ENCODE measurements around the gene NOTCH2.

NOTCH2 gene

DNA sequence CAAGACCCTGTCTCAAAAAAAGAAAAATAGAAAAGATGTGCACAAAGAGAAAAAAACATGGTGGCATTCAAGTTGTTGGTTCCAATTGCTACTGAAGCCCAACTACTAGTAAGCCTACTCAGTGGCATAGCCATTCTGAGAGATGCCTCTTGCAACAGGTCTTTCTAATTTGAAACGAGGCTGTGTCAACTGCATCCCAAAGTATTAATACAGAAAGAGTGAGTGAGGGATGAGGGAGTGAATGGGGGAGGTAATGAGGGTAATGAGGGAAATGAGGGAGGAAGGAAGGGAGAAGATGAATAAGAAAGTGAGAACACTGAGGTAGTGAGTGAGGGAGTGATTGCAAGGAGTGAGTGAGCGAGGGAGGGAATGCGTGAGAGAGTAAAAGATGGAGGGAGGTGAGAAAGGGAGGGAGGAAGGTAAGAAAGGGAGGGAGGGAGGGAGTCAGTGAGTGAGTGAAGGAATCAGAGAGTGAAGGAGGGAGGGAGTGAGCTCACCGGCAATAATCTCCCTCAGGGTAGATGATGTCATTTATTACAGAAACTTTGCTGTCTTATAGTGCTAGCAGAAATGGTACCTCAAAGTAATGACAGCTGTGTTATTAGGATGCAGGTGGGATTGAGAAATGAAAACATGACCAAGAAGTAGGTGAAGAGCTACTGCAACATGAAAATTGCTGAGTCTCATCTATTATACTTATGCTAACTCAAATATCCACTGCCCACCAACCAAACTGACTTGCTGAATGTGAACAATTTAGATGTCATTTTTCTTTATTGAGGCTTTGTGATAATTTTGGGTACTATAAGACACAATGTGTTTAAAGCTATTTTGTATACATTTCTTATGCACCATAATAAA lies 97.5 kb downstream of the NOTCH2 start:
- DNase-seq: no peak

DNA sequence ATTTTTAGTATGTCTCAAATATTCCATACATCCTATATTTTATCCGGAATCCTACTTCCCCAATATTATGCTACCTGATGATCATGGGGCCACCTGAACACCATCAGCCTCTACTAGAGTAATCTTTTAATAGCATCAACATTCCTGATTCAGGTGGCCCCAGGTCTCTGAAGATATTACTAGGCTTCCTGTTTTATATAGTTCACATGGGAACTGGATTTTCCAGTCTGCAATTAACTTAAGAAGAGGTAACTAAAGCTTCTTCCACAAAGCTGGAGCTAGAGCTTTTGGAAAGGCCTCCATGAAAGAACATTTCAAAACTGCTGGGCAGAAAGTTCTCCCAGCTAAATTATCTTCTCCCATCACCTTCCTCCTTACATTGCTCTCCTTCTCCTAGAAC lies 100.9 kb downstream of the NOTCH2 start:
- DNase-seq: no peak

DNA sequence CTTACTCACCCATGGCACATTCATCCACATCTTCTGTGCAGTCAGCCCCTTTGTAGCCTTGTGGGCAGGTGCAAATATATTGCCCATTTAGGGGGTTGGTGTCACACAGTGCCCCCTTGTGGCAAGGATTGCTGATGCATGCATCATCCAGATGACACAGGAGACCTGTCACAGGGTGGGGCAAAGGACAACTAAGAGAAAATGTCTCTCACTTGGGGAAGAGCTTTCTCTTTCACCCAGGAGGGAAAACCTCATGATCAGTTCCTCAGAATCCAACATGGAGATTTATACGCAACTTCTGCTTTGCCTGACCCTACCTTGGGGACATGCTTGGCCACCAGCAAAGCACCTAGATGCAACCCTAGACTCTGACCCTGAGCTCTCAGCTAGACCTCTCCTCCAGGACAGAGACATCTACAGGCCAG lies 101.4 kb downstream of the NOTCH2 start:
- peak; percentile 73 for DNase-seq

DNA sequence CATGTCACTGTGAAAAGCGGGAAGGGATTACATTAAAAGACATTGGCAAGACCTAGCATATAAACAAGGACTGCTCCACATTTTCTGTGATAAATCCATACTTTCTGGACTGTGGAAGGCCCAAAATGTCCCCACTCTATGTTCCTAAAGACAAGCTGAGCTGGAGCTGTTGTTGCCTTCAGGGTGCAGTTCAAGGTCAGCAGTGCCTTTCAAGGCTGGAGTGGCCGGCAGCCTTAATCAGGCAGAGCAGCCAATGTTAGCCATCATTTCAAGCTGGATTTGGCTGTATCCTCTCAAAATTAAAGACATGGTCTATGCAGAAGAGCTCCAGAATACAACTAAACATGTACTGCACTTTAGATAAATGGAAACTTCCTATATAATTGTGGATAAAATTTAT lies 102.8 kb downstream of the NOTCH2 start:
- DNase-seq: no peak

DNA sequence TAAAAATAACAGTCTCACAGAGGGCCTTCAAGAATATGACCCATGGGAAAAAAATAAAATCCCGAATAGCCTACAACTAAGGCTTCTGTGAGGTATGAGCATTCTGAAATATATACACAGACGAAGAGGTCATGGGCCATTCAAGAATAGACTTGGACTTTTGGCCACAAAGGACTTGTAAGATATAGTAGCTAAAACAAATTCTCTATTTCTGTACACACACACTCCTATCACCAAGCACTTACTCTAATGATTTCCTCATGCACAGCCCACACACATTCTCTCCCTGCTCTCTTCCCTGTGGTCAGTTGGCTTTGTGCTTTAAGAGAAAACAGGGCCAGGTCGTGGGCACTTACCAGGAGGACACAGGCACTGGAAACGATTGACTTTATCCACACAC lies 103.4 kb downstream of the NOTCH2 start:
- no peak for DNase-seq

DNA sequence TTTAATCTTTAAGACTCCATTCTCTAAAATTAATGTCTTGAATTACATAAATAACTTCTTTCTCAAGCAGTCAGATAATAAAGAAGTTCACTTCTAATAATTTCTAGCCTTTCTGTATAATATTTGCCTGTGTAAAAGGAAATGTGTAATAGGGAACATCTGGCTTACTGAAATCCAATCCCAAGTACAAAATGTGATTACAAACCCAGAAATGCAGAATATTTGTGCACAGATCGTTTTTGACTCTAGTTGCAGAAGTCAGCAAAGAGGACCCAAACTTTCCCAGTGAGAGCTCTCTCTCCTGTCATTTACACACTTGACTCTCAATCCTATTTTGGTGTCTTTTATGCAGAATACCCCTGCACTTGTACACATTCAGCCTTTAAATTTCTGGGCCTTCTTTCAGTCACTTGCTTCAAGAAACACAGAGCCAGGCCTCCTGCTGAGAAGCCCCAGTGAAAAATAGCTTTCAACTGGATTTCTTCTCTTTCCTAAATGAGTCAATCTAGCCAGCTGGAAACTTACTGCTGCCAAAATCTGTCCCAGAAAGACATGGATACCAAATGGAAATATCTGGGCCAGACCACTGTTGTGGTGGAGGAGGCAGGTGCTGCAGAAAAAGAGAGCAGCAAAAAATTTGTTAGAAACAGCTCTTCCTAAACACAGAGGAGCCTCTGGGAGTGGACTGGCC lies 104.6 kb downstream of the NOTCH2 start:
- no peak for DNase-seq

DNA sequence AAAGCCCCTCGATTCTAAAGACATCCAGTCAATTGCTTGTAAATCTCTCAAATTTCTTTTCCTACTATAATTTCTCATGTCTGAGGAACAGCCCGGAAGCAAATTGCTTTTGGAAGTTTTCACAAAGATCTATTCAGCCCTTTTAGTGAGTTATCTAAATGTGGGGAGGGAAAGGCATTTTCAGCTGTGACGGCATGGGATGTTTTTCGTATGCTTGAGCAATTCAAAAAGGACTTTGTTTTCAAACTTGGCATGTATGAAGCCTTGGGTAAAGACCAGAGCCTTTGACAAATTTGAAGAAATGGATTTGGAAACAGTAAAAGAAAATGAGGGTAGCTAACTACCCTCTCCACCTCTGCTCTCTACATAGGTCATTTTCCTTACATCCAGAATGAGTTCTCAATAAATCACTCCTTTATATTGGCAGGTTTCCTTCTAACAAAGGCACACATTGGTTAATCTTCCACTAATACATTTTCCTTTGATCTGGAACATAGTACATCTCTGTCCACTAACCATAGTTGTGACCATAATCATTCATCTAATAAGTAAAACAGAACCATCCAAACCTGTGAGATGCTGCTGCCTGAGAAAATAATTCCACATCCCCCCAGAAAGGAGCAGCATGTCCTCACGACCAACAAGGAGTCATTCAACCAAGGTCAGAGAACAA lies 107.0 kb downstream of the NOTCH2 start:
- DNase-seq: no peak

DNA sequence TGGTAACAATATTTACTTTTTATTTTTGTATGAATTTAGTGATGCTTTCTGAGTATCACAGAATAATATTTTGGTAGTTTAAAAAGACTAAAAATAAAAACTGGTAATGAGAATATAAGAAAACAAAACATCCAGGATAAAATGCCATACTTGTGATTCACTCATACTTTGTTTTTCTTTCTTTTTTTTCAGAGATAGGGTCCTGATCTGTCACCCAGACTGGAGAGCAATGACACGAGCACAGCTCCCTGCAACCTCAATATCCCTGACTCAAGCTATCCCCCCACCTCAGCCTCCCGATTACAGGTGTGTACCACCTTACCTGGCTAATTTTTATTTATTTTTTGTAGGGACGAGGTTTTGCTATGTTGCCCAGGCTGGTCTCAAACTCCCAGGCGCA lies 109.0 kb downstream of the NOTCH2 start:
- no peak for DNase-seq

DNA sequence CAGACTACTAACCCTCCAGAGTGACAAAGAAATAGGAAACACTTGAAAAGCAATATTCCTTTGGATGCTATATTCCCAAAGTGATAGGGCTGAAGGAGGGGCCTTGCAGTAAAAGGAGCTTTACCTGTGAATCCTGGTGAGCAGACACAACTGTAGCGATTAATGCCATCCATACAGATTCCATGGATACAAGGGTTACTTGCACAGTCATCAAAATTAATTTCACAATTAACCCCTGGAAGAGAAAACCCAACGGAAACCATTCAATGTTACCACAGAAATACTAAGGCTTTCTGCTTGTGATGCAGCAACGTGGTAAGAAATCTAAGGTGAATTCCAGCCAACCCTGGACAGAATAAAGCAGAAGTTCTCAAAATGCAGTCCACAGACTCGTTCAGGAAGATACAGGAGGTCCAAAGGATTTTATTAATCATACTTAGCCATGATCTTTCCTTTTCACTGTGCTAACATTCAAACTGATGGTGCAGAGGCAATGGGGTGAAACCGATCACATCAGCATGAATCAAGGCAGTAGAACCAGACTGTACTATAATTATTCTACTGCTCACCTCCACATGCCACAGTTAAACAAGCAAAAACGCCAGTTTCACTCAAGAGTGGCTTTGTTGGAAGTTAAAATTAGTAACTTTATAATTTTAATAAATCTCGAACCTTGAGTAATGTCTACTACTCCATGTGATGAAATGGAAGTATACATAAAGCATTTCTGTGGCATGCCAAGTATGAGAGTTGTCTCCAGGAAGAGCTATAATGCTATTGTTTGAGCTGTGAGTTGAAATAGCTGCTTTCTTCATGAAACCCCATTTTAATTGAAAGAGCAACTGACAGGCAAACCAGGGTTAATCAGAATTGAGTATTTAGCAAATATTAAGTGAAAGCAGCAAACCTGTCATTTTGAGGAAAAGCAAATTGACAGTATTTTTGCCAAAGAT lies 109.9 kb downstream of the NOTCH2 start:
- DNase-seq: no peak

DNA sequence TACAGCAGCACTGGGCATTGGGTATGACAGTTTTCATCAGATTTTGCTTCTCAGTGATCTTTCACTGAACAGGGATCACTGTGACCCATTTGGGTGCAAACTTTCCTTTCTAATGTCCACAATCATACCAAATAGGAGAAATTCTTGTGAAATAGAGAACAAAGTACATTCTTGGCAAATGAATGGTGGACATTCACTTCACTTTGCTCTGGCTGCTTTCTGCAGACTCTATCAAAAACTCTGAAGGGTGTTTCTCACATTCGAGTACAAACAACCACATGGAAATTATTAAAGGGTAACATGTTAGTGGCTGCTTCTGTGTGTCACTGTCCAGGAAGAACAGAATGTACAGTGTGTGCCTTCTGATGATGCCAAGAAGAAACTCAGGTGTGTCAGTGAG lies 111.2 kb downstream of the NOTCH2 start:
- no peak for DNase-seq

DNA sequence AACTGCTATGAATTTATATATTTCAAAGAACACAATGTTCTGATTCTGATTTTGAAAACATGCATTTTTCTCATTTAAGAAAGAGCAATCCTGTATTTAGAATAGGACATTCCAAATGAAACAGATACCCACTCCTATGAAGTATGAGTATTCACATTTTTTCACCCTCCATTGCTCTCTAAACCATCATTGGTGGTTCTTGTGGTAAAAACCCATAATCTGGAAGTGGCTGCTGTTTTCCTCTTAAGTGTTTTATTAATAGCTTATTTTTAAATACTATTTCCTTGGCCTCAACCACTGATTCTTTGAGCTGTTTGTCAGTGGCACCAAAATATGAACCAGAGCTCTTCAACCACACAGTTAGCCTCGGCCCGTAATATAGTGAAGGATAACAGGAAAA lies 113.2 kb downstream of the NOTCH2 start:
- DNase-seq: no peak

DNA sequence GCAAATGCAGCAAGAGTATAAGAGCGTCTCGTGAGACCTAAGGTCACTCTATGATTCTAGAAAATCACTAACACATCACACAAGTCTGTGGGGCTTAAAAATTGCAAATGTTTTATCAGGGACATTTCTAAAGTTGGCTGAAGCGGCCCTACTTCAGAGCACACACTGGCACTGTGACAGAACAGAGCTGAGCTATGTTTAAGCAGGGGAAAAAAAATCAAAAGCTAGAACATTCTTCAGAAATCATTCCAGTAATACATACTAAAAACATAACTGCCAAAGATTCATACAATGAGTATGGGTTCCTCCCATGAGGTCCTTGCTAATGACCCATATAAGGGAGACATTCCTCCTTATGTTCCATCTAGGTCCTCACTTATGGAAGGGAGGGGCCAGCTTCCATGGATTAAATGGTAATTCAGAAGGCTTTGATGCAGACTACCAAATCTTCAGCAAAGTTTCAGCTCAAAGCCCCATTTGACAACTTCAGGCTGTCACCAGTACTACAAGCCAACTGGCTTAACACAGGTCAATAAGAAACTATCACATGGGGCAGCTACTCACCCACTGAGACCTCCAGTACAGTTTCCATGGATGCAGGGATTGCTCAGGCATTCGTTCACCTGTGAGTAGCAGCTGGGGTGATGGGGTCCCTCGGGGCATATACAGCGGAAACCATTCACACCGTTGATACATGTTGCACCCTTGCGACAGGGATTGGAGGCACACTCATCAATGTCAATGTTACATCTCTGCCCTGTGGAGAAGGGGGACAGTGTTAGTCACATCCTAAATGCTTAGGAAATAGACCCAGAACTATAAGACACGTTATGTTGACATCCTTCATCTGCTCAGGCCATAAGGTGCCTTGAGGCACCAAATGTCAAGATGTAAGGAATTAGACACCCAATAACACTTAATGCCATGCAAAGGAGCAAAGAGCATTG lies 114.7 kb downstream of the NOTCH2 start:
- DNase-seq: no peak

DNA sequence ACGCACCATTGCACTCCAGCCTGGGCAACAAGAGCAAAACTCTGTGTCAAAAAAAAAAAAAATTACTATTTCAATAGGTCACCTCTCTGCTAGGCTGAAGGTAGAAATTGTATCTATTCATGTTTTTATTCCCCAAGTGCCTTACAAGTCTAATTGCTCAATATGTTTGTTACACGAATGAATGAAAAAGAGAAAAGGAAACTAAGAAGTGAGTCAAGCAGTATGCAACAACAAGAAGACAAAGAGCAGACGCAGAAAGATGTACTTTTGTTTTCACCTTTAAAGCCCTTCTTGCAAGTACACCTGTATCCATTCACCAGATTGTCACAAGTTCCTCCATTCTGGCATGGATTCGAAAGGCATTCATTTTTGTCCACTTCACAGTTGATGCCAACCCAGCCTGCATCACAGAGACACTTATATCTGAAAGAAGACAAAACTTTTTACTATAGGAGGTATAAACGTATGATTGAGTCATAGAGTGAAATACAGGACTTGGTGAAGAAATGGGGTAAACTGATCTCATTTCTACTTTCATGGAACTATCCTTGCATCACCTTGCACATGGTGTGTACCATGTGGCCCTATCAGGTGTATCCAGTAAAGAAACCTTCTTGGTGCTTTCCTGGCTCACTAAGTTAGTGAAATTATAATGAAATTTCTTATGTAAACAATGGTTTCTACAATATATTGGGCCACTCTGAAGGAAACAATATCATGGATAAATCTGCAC lies 116.0 kb downstream of the NOTCH2 start:
- no peak for DNase-seq

DNA sequence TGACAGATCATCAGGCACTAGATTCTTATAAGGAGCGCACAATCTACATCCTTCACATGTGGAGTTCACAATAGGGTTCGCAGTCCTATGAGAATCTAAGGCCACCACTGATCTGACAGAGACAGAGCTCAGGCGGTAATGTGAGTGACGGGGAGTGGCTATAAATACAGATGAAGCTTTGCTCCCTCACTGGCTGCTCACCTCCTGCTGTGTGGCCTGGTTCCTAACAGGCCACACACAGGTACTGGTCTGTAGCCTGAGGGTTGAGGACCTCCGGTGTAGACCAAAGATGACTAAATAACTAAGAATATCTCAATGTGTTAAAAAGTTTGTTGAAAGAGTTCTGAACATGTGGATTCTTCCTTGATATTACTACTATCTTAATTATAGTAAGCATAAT lies 117.0 kb downstream of the NOTCH2 start:
- no peak for DNase-seq

DNA sequence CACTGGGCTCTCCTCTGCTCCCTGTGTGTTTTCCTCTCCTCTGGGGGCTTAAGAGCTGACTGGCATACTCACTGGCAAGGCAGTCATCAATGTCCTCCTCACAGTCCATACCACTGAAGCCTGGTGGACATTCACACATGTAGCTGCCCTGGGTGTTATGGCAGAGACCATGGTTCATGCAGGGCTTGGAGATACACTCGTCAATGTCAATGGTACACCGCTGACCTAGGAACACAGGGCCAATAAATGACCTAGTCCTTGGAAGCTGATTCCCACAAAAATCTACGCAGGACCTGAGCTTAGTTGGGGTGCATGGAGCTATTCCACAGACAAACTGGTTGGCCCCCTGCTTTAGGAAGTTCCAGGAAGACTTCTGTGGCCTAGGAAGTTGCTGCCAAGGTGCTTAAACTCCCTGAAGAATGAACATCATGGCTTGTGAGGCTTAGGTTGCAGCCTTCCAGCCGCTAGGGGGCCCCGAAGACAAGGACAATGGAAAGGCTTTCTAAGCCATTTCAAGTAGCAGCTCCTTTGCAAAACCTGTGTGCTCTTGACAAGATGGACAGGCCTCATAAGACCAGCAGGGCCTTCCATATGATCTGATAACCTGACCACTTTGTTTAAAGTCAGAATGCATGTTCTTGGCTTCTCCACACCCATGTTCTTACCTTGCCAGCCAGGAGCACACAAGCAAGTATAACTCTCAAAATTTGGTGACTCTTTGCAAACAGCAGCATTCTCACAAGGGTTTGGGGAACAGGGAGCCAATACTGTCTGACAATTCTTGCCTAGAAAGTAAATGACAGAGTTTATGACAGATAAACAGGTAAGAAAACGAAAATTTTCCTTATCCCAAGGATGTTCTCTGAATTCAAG lies 120.9 kb downstream of the NOTCH2 start:
- DNase-seq: peak; percentile 60

DNA sequence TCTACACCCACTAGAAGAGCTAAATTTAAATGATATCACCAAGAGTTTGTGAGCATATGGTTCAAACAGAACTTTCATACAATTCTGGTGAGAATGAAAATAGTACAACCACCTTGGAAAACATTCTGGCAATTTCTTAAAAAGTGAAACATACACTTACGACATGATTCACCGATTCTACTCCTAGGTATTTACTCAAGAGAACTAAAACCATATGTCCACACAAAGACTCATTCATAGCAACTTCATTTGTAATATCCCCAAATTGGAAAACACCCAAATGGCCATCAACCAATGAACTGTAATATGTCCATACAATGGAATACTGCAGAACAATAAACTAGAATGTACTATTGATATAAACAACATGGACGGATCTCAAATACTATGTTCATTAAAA lies 122.0 kb downstream of the NOTCH2 start:
- no peak for DNase-seq

DNA sequence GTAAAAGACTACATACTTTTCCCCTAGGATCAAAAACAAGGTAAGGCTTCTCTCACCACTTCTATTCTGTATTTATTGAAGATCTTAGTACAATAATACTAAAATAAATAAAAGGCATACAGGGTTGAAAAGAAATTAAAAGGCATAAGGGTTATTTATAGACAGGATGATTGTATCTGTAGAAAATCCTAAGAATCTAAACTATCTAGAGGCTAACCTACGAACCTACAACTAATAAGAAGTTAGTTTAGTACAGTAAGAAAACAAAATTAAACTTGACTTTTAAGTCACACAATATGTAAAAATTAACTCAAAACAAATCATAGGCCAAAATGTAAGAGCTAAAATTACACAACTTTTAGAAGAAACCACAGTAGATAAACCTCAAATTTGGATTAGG lies 122.7 kb downstream of the NOTCH2 start:
- DNase-seq: no peak

DNA sequence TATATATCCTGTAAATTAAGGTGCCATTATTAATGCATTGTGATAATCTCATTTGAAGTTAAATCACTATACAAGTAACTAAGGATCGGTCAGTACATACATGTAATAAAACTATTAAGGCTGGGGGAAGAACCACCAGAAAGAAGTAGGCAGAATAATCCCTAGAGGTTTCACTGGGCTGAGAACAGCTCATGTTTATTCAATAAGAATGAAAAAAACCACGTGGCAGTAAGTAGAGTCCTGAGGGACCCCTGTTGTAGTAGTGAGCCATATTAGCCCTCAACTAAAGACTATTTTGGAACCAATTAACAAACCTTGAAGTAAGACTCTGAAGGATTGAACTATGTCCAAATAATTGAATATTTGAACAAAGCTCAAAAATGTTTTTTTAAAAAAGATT lies 126.2 kb downstream of the NOTCH2 start:
- no peak for DNase-seq

DNA sequence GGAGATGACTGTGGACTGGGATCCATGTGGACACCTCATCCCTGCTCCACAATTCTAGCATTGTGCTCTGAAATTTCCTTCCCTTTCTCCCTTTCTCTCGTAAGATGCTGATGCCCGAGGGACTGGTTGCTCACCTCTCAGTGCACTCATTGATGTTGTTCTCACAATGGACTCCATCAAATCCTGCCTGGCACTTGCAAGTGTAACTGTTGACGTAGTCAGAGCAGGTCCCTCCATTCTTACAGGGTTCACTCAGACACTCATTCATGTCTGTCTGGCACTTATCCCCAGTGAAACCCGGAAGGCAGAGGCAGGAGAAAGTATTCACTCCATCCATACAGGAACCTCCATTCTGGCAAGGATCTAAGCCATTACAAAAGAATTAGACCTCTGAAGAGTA lies 128.1 kb downstream of the NOTCH2 start:
- no peak for DNase-seq

DNA sequence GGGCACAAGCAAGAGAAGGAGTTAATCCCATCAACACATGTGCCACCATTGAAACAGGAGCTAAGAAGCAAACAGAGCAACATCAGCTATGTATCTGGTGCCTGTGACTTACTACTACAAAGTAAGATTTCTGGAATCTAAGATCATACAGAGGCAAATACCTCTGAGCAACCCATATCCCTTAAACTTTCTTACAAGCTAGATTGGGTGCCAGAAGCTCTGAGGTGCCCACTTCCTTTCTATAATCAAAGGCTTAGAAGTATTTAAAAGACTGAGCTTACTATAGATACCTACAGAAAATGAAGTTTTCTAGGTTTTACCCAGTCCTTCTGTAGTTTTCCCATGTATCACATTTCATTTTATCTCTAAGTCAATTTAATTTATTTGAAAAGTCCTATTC lies 128.8 kb downstream of the NOTCH2 start:
- DNase-seq: no peak
